Endothelial cell of umbilical vein (primary cell): ENCODE data around the gene IL22RA2.

ENCODE experiments used
- EZH2 ChIP-seq: IDR thresholded peaks from 2 replicates; pipeline ENCODE4 v1.6.1; 2012; ENCODE audit warnings: borderline replicate concordance, low read depth, mild to moderate bottlenecking, moderate library complexity, low read length, inconsistent platforms; ENCODE audit not compliant: severe bottlenecking
- FOS ChIP-seq: IDR thresholded peaks from 2 replicates; pipeline ENCODE4 v1.6.1; 2011; ENCODE audit warnings: mild to moderate bottlenecking, low read length, moderate library complexity, borderline replicate concordance; ENCODE audit not compliant: insufficient read depth
- GATA2 ChIP-seq: IDR thresholded peaks from 2 replicates; pipeline ENCODE4 v1.7.0; 2011; ENCODE audit warnings: low read depth, mild to moderate bottlenecking, moderate library complexity, mixed read lengths, low read length; ENCODE audit not compliant: insufficient read length, insufficient read depth
- JUN ChIP-seq: IDR thresholded peaks from 2 replicates; pipeline ENCODE4 v1.6.1; 2011; ENCODE audit warnings: borderline replicate concordance, low read depth; ENCODE audit not compliant: insufficient read length, insufficient read depth
- POLR2A ChIP-seq: IDR thresholded peaks from 2 replicates; pipeline ENCODE4 v1.6.1; 2012; ENCODE audit warnings: low read depth, mild to moderate bottlenecking, control low read depth, low read length
- POLR2AphosphoS5 ChIP-seq: IDR thresholded peaks from 2 replicates; pipeline ENCODE4 v1.6.1; 2012; ENCODE audit warnings: low read depth, mild to moderate bottlenecking, control low read depth, low read length, moderate library complexity; ENCODE audit not compliant: insufficient read depth
- TF ChIP-seq, protein P1 (sequence below), 2 donors: IDR thresholded peaks; 1 replicate in 1 of 2; 2 replicates in 1 of 2; pipeline ENCODE4 v1.5.1; 2011; ENCODE audit warnings: low read length in 2 of 2, mild to moderate bottlenecking in 2 of 2, moderate library complexity in 2 of 2, control low read depth in 1 of 2, inconsistent platforms in 1 of 2, low read depth in 1 of 2; ENCODE audit not compliant: insufficient read depth in 1 of 2; ENCODE audit errors: extremely low read depth in 1 of 2
- TF ChIP-seq, protein P2 (sequence below): IDR thresholded peaks from 2 replicates; pipeline ENCODE4 v1.6.1; 2011; ENCODE audit not compliant: insufficient read depth, insufficient read length

DNA sequence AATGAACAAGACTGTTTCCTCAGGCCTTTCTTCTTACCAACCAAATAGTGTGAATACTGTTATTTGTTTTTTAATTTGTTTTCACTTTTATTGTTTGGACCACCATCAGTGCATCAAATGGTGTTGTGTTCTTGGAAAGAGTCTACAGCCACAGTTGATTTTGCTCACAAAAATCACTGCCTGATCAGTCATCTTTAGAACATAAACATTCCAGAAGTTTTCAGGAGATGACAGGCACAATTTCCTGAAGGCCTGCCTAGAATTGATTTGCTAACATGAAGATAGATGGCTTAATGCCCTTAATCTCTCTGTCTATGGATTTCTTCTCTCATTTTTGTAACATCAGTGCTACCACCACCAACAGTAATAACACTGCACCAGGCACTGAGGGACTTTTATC is 13.5 kb downstream of the IL22RA2 start:
- no peak for TF ChIP-seq POLR2AphosphoS5
- TF ChIP-seq POLR2A = no peak
- TF ChIP-seq, protein P1, sequence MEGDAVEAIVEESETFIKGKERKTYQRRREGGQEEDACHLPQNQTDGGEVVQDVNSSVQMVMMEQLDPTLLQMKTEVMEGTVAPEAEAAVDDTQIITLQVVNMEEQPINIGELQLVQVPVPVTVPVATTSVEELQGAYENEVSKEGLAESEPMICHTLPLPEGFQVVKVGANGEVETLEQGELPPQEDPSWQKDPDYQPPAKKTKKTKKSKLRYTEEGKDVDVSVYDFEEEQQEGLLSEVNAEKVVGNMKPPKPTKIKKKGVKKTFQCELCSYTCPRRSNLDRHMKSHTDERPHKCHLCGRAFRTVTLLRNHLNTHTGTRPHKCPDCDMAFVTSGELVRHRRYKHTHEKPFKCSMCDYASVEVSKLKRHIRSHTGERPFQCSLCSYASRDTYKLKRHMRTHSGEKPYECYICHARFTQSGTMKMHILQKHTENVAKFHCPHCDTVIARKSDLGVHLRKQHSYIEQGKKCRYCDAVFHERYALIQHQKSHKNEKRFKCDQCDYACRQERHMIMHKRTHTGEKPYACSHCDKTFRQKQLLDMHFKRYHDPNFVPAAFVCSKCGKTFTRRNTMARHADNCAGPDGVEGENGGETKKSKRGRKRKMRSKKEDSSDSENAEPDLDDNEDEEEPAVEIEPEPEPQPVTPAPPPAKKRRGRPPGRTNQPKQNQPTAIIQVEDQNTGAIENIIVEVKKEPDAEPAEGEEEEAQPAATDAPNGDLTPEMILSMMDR (IDR thresholded peaks at IDR 0.05; ENCODE audit: extremely low read depth in 1 of 2, insufficient read depth in 1 of 2, low read depth in 1 of 2, low read length in 2 of 2) = no peak
- TF ChIP-seq EZH2 = no peak
- TF ChIP-seq, protein P2, sequence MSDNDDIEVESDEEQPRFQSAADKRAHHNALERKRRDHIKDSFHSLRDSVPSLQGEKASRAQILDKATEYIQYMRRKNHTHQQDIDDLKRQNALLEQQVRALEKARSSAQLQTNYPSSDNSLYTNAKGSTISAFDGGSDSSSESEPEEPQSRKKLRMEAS = no peak
- TF ChIP-seq FOS = no peak
- TF ChIP-seq JUN = no peak
- TF ChIP-seq GATA2 = no peak
